Measurements from ENCODE around the gene TBL1X. TPM values are rescaled to one million over a fixed set of nuclear protein-coding genes. Genes with fewer than 3 reads are reported as not detected.

TBL1X gene
- total and polyA plus RNA-seq, 2 of the 13 experiments (the other 11 are each of a cell fraction or from before 2014, with no cell fraction given): 17.6 to 19.9 TPM

GRCh38 chrX:9644335-9644734 lies 179.5 kb downstream of the TBL1X start (continued):
- TF ChIP-seq ZNF318 (CRISPR knock-in tag; IDR thresholded peaks at IDR 0.05) (no peak), ZNF777 (CRISPR knock-in tag; IDR thresholded peaks at IDR 0.05) (no peak), ZGPAT (CRISPR knock-in tag; IDR thresholded peaks at IDR 0.05) (no peak), ZNF460 (CRISPR knock-in tag; IDR thresholded peaks at IDR 0.05; ENCODE audit: borderline replicate concordance) (no peak), AKAP8 (CRISPR knock-in tag; IDR thresholded peaks at IDR 0.05) (no peak), ZNF230 (CRISPR knock-in tag; IDR thresholded peaks at IDR 0.05) (no peak), ESRRA (CRISPR knock-in tag; IDR thresholded peaks at IDR 0.05; ENCODE audit: low read depth) (no peak), ZNF343 (CRISPR knock-in tag; IDR thresholded peaks at IDR 0.05) (no peak), PBX3 (CRISPR knock-in tag; IDR thresholded peaks at IDR 0.05; ENCODE audit: borderline replicate concordance) (no peak)
